K562 (cell line): ENCODE data around the gene TRMT1. TPM values are rescaled to one million over a fixed set of nuclear protein-coding genes. Genes with fewer than 3 reads are reported as not detected.

Experiments used
- ARHGAP35 ChIP-seq: fragments of 450-650 bp; IDR thresholded peaks from 2 replicates; pipeline ENCODE4 v1.6.1; 2018; ENCODE audit not compliant: partially characterized antibody
- ATF1 ChIP-seq, 2 experiments: fragments of 450-650 bp in 1 of 2; IDR thresholded peaks; 2 replicates each; pipeline ENCODE4 v1.6.1; 2016; ENCODE audit warnings: missing compliant biosample characterization in 1 of 2, missing genetic modification characterization in 1 of 2
- BRF1 ChIP-seq: IDR thresholded peaks from 3 replicates; pipeline ENCODE4 v1.6.1; 2011; ENCODE audit warnings: borderline replicate concordance, mild to moderate bottlenecking; ENCODE audit not compliant: insufficient read length; ENCODE audit errors: extremely low read depth
- CBFB ChIP-seq: sonication (generic); formaldehyde crosslinking; IDR thresholded peaks from 2 replicates; pipeline ENCODE4 v1.4.0; 2020; ENCODE audit warnings: mild to moderate bottlenecking, missing genetic modification reagents
- DACH1 ChIP-seq: fragments of 450-650 bp; IDR thresholded peaks from 2 replicates; pipeline ENCODE4 v1.6.1; 2018; ENCODE audit not compliant: partially characterized antibody
- ETV5 ChIP-seq: sonication (generic); formaldehyde crosslinking; IDR thresholded peaks from 2 replicates; pipeline ENCODE4 v1.4.0; 2020; ENCODE audit warnings: low read depth, mild to moderate bottlenecking, missing genetic modification reagents
- FOSL1 ChIP-seq: fragments of 200-800 bp; sonication (Bioruptor generic); conservative IDR thresholded peaks from 2 replicates; pipeline ENCODE4 v1.6.1; 2016; ENCODE audit warnings: missing genetic modification characterization, missing compliant biosample characterization
- RBM15 ChIP-seq: fragments of 200-400 bp; formaldehyde crosslinking; IDR thresholded peaks from 2 replicates; pipeline ENCODE4 v1.6.1; 2018; ENCODE audit warnings: mild to moderate bottlenecking, low read length, moderate library complexity; ENCODE audit not compliant: insufficient read depth
- SREBF1 ChIP-seq: fragments of 150-350 bp; IDR thresholded peaks from 2 replicates; pipeline ENCODE4 v1.6.1; 2014; ENCODE audit warnings: antibody characterized with exemption, low read depth, low read length, borderline replicate concordance
- TAF7 ChIP-seq: fragments of 450-650 bp; IDR thresholded peaks from 2 replicates; pipeline ENCODE4 v1.6.1; 2016; ENCODE audit warnings: missing genetic modification characterization, missing compliant biosample characterization
- polyA plus RNA-seq, 8 experiments: library from polyadenylated mRNA; depleted of rRNA in 4 of 8; stranded (reverse) in 5 of 8; unstranded in 3 of 8; fragments of >200 nt; fragmentation: Nextera tagmentation in 2 of 8; fragmentation: Illumina TruSeq in 1 of 8; extraction: Ambion mirVana in 2 of 8; extraction: Trizol in 1 of 8; gene quantifications; 2 replicates each; pipeline versions ENCODE4 v1.2.1 to v1.2.3, GENCODE V29; 2011 to 2014; ENCODE audit warnings: inconsistent platforms in 1 of 8, missing spikeins in 1 of 8
- total RNA-seq, 7 experiments: library from RNA; depleted of rRNA in 6 of 7; stranded (reverse); fragments of >200 nt in 6 of 7; fragmentation: Illumina TruSeq in 2 of 7; extraction: Trizol in 2 of 7; gene quantifications; 2 replicates each; pipeline versions ENCODE4 v1.2.1 to v1.2.3, GENCODE V29; 2011 to 2021; ENCODE audit warnings: low replicate concordance in 1 of 7
- TF ChIP-seq, protein P1 (sequence below): fragments of 450-650 bp; IDR thresholded peaks from 2 replicates; pipeline ENCODE4 v1.6.1; 2016; ENCODE audit warnings: mild to moderate bottlenecking, moderate library complexity
- TF ChIP-seq, protein P2 (sequence below): IDR thresholded peaks from 2 replicates; pipeline ENCODE4 v1.6.1; 2011; ENCODE audit not compliant: insufficient read length; ENCODE audit errors: extremely low read depth

Gene TRMT1
- total and polyA plus RNA-seq, 9 of the 15 experiments (the other 6 are each of a cell fraction or from before 2014, with no cell fraction given) = 5.8 to 158 (median 54.3) TPM

DNA sequence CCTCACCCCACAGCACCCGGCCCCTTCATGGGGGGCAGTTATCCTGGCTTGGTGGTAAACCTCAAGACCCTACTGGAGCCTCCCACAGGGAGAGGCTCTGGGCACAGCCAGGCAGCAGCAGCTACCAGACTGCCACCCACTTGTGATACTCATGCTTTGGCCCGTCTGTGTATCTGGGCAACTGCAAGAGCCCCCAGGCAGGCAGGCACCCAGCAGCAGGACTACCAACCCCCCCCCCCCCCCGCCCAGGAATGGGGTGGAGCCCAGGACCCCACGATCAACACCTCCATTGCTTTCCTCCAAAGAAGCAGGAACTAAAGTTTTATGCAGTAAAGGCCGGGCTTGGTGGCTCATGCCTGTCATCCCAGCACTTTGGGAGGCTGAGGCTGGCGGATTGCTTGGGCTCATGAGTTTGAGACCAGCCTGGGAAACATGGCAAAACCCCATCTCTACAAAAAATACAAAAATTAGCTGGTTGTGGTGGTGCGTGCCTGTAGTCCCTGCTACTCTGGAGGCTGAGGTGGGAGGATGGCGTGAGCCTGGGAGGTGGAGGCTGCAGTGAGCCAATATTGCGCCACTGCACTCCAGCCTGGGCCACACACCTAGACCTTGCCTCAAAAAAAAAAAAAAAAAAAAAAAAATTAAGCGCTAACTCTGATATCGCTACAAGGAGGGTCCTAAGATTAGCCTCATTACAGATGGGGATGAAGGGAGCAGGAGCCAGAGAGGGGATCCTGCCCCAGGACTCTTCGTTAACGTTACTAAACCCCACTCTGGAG lies 12.8 kb downstream of the TRMT1 start (continued):
- TF ChIP-seq, protein P1, sequence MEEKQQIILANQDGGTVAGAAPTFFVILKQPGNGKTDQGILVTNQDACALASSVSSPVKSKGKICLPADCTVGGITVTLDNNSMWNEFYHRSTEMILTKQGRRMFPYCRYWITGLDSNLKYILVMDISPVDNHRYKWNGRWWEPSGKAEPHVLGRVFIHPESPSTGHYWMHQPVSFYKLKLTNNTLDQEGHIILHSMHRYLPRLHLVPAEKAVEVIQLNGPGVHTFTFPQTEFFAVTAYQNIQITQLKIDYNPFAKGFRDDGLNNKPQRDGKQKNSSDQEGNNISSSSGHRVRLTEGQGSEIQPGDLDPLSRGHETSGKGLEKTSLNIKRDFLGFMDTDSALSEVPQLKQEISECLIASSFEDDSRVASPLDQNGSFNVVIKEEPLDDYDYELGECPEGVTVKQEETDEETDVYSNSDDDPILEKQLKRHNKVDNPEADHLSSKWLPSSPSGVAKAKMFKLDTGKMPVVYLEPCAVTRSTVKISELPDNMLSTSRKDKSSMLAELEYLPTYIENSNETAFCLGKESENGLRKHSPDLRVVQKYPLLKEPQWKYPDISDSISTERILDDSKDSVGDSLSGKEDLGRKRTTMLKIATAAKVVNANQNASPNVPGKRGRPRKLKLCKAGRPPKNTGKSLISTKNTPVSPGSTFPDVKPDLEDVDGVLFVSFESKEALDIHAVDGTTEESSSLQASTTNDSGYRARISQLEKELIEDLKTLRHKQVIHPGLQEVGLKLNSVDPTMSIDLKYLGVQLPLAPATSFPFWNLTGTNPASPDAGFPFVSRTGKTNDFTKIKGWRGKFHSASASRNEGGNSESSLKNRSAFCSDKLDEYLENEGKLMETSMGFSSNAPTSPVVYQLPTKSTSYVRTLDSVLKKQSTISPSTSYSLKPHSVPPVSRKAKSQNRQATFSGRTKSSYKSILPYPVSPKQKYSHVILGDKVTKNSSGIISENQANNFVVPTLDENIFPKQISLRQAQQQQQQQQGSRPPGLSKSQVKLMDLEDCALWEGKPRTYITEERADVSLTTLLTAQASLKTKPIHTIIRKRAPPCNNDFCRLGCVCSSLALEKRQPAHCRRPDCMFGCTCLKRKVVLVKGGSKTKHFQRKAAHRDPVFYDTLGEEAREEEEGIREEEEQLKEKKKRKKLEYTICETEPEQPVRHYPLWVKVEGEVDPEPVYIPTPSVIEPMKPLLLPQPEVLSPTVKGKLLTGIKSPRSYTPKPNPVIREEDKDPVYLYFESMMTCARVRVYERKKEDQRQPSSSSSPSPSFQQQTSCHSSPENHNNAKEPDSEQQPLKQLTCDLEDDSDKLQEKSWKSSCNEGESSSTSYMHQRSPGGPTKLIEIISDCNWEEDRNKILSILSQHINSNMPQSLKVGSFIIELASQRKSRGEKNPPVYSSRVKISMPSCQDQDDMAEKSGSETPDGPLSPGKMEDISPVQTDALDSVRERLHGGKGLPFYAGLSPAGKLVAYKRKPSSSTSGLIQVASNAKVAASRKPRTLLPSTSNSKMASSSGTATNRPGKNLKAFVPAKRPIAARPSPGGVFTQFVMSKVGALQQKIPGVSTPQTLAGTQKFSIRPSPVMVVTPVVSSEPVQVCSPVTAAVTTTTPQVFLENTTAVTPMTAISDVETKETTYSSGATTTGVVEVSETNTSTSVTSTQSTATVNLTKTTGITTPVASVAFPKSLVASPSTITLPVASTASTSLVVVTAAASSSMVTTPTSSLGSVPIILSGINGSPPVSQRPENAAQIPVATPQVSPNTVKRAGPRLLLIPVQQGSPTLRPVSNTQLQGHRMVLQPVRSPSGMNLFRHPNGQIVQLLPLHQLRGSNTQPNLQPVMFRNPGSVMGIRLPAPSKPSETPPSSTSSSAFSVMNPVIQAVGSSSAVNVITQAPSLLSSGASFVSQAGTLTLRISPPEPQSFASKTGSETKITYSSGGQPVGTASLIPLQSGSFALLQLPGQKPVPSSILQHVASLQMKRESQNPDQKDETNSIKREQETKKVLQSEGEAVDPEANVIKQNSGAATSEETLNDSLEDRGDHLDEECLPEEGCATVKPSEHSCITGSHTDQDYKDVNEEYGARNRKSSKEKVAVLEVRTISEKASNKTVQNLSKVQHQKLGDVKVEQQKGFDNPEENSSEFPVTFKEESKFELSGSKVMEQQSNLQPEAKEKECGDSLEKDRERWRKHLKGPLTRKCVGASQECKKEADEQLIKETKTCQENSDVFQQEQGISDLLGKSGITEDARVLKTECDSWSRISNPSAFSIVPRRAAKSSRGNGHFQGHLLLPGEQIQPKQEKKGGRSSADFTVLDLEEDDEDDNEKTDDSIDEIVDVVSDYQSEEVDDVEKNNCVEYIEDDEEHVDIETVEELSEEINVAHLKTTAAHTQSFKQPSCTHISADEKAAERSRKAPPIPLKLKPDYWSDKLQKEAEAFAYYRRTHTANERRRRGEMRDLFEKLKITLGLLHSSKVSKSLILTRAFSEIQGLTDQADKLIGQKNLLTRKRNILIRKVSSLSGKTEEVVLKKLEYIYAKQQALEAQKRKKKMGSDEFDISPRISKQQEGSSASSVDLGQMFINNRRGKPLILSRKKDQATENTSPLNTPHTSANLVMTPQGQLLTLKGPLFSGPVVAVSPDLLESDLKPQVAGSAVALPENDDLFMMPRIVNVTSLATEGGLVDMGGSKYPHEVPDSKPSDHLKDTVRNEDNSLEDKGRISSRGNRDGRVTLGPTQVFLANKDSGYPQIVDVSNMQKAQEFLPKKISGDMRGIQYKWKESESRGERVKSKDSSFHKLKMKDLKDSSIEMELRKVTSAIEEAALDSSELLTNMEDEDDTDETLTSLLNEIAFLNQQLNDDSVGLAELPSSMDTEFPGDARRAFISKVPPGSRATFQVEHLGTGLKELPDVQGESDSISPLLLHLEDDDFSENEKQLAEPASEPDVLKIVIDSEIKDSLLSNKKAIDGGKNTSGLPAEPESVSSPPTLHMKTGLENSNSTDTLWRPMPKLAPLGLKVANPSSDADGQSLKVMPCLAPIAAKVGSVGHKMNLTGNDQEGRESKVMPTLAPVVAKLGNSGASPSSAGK = no peak
- TF ChIP-seq DACH1 (no peak), SREBF1 (no peak), TAF7 (tag) (no peak), ARHGAP35 (no peak), ATF1 (CRISPR knock-in tag; IDR thresholded peaks at IDR 0.05) (no peak), ATF1 (tag; IDR thresholded peaks at IDR 0.05) (no peak), ETV5 (CRISPR knock-in tag) (no peak), FOSL1 (tag) (no peak), CBFB (CRISPR knock-in tag) (no peak), BRF1 (no peak), RBM15 (no peak)
- TF ChIP-seq, protein P2, sequence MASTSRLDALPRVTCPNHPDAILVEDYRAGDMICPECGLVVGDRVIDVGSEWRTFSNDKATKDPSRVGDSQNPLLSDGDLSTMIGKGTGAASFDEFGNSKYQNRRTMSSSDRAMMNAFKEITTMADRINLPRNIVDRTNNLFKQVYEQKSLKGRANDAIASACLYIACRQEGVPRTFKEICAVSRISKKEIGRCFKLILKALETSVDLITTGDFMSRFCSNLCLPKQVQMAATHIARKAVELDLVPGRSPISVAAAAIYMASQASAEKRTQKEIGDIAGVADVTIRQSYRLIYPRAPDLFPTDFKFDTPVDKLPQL = no peak
